ENCODE data around the gene CTXN3.
"Not testable (repeated sequence)": the region's sequence is repeated elsewhere in the genome, so short reads cannot be mapped to it uniquely, and the experiment has no call there.

CTXN3 gene

GRCh38 chr5:127650649-127651048, 1.8 kb downstream of the CTXN3 start:
- DNase-seq (ENCODE audit: low read depth, low spot score) = no peak

GRCh38 chr5:127652952-127653611, 4.2 kb downstream of the CTXN3 start:
- DNase-seq (ENCODE audit: low read depth, low spot score) = no peak

- no peak for DNase-seq (ENCODE audit: low read depth, low spot score)
Observed at GRCh38 chr5:127656825-127657224, 7.9 kb downstream of the CTXN3 start.

DNA sequence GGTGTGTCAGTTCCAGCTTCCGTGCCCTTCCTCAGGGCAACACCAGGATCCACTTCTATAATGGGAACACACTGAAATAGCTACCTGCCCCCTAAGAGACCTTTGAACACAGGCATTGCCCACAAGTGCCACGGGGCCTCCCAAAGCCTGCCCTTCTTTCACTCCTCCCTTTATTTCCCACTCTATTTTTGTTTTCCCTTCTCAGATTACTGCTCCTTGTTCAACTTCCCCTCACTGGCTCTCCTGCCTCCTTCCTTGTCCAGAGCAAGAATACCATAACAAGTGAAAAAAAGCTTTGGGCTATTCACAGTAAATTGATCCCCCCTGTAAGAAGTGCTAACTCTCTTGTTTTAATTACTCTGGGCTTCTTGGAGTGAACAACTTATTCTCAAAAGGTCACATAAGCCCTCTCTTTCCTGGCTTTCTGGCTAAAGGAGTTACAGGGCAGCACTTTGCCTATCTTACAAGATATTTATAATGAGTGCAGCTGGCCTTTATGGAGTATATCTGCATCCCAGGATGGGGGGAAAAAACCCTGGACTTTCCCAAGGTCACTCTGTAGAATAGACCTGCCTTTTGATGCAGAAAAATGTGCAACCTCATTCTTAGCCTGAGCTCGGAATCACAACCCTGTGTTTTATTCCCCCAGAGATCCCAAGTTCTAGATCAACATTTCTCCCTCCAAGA, 11.3 kb downstream of the CTXN3 start:
- DNase-seq (ENCODE audit: low read depth, low spot score) = no peak

DNA sequence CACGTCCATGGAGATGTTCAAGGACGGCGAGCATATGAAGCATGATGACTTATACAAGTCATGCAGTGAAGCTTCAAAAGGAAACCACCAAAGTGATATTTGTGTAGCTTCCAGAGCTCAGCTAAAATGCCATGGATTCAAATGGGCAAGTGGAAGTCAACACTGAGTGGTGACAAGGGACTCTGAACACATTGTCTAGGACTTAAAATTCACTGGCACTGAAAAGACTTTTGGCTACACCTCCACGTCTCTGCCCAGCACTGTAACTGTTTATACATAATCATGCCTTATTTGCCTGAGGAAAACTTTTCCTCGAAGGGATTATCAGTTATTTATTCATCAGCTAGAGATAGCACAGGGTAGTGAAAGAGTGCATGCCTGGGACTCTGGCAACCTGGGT, 15.2 kb downstream of the CTXN3 start:
- DNase-seq (ENCODE audit: low read depth, low spot score) = no peak

- DNase-seq (ENCODE audit: low read depth, low spot score) = no peak
Observed at GRCh38 chr5:127665641-127666040, 16.8 kb downstream of the CTXN3 start.

DNA sequence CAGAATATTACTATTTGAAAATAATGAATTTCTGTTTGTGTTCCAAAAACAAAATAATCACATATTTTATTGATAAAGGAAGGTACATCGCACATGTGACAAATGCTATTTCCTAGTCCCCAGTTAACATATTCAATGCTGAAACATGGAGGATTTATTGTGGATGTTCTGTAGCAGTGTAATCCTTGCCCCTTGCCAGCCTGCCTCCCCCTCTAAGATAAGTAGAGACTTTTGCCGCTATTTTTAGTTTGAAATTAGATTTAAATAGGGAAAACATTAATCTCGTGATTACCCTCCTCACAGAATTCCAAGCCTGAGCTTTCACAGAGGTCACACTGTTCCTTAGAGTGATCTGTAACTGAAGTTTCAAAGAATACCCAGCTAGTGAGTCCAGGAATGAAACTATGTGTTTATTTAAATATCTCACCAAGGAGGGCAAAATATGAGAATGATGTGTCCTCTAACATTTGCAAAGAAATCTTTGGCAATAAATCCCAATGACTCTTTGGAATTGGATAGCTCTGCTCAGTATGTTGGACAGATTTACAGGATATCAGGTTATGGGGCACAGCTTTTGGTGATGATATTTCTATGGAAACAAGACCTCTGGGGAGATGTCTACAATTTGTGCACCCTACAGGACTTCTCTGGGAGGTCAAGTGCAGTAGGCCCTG, 17.3 kb downstream of the CTXN3 start:
- DNase-seq (ENCODE audit: low read depth, low spot score) = no peak

DNA sequence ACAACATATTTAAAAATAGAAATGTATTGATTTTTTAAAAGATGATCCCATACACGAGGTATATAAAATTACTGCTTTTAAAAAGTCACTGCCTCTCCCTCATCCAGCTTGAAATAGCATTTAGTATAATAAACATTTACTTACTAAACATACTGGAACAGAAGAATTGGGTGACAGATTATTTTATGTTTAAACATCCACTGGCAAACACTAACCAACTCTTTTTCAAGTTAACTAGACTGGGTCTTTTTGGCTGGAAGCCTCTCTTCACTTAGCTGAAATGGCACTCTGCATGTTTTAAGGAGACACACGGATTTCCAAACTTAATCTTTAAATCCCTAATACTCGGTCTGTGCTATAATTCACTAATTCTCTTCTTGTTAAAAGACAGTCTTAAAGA, 19.0 kb downstream of the CTXN3 start:
- no peak for DNase-seq (ENCODE audit: low read depth, low spot score)

- no peak for DNase-seq (ENCODE audit: low read depth, low spot score)
Observed at GRCh38 chr5:127671218-127671617, 22.3 kb downstream of the CTXN3 start.

DNA sequence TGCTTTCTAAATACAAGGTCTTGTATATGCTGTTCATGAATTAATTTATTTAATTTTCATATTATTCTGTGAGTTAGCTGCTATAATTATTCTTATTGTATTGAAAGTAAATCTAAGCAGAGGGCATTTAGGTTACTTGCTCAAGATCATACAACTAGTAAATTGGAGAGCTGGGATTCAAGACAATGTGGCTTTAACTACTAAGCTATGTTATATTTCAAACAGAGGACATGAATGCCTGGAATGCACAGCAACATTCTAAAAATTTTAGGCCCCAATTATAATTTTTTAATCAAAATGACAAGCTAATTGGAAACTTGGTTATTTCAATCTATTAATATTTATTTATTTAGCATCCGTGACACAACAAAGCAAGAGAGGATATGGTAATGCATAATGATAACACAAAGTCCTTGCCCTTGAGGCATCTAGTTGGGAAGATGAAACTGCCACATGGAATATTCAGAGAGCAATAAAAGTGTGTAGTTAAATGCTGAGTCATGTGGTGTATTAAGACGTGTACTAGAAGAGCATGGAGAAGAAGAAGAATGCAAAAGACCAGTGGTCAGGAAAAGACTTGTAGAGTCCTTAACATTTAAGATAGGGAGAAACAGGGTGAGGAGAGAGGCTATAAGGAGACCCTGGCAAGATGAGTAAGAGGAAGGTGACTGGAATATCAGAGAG, 24.4 kb downstream of the CTXN3 start:
- no peak for DNase-seq (ENCODE audit: low read depth, low spot score)

DNA sequence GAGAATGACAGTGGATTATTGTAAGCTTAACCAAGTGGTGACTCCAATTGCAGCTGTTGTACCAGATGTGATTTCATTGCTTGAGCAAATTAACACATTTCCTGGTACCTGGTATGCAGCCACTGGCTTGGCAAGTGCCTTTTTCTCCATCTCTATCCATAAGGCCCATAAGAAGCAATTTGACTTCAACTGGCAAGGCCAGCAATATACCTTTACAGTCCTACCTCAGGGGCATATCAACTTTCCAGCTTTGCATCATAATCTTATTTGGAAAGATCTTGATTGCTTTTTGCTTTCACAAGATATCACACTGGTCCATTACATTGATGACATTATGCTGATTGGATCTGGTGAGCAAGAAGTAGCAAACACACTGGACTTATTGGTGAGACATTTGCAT, 28.1 kb downstream of the CTXN3 start:
- DNase-seq (ENCODE audit: low read depth, low spot score) = not testable (repeated sequence)

GRCh38 chr5:127679691-127680330, 30.9 kb downstream of the CTXN3 start:
- DNase-seq (ENCODE audit: low read depth, low spot score) = not testable (repeated sequence)

GRCh38 chr5:127680595-127680994, 31.7 kb downstream of the CTXN3 start:
- no peak for DNase-seq (ENCODE audit: low read depth, low spot score)

GRCh38 chr5:127683008-127683407, 34.1 kb downstream of the CTXN3 start:
- no peak for DNase-seq (ENCODE audit: low read depth, low spot score)

DNA sequence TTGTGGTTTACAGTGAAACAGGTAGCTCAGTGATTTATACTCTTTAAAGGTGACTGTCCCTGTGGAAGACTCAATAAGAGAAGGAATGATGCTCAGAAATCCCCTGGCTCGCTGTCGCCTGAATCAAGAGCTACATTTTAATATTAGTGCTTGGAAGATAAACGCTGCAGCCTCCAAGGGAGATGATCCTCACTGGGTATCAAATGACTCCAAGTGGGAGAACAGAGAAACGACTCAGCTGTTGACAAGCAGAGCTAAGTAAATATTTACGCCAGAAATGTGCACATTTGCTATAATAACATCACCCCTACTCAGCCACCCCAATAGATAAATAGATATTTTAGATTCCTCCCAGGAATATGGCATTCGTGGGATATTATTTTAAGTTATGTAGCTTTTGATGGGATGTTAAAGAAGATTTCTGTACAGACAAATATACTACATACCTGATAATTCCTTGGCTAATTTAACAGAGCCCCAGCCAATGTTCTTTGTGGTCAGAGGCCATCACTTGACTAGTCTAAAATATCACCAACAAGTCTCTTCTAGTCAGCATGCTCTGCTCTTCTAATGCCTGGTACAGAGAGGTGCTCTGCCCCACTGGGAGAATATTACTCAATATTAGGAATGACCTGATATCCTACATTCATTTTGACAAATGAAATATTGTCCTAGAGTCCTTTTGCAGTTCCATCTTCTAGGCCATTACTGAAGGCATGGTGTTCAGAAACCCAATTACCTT, 36.0 kb downstream of the CTXN3 start:
- no peak for DNase-seq (ENCODE audit: low read depth, low spot score)

- DNase-seq (ENCODE audit: low read depth, low spot score) = no peak
Observed at GRCh38 chr5:127685662-127686061, 36.8 kb downstream of the CTXN3 start.

DNA sequence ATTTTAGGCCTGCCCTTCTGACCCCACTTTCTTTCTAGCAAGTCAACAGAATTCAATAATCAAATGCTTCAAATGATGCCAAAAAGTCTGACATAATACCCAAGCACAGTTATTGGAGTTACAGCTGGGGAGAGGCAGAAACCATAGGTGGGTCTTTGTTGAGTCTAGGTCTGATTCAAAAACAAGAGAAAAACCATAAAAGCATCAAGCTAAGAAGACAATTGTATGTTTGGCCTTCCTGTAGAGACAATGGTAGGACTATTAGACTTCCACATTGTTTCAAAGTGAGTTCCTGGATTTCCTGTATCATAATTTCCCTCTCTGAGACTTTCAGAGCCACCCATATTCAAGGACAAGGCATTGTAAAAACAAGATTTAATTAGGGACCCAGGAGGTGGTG, 37.5 kb downstream of the CTXN3 start:
- DNase-seq (ENCODE audit: low read depth, low spot score) = no peak

GRCh38 chr5:127694518-127695171, 45.8 kb downstream of the CTXN3 start:
- no peak for DNase-seq (ENCODE audit: low read depth, low spot score)

GRCh38 chr5:127695346-127695745, 46.5 kb downstream of the CTXN3 start:
- no peak for DNase-seq (ENCODE audit: low read depth, low spot score)

DNA sequence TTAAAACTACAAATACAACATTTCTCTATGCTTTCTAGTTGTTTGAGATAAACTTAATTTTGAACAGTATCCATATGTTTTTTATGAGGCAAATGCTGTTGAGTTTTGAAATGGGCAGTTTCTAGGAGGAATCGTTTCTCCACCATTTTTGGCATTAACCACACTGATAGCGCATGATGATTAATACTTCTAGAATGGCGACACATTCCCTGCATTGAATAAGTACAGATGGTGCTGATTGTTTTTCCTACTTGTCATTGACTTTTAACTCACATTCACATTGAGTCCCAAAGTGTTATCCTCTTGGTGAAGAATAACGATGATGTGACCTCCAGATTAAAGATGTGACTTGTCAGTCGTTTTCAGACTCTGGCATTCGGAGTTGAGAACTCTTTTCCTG, 47.8 kb downstream of the CTXN3 start:
- DNase-seq (ENCODE audit: low read depth, low spot score) = no peak
